GM19468 (cell line): ENCODE data around the gene PPP6R3.

ENCODE experiments used
- ATAC-seq: cut with Tn5 transposase; IDR thresholded peaks from one replicate; pipeline ENCODE4 v1.9.1; 2021; ENCODE audit warnings: mild to moderate bottlenecking, moderate library complexity, moderate number of reproducible peaks; ENCODE audit not compliant: unreplicated experiment; ENCODE audit errors: extremely low read depth

Gene PPP6R3

DNA sequence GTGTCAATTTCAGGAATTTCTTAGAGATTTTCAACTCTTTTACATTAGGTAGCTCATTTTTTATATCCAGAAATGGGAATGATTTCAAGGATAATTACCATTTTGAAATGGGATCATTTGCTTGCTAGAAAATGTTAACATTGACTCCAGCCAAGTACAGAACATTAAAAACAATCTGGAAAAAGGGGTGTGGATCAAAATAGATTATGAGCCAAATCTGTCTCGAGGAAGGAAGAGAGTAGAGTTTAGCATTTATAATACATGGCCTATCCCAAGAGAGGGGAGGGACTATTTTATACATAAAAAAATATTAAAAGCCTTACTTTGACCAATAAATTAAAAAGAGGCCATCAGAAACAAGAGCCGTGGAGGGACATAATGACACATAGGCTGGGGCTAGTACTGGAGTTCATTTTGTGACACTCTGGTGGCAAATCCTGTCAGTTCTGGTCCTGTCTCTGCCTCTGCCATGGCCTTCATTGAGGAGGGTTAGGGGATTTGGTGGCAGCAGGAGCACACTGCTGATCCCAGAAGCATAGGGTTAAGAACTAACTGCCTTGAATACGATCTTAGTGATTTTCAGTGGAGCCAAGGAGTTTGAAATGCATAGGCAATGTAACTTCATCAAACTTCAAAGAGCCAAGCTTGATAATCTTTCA lies 20.4 kb downstream of the PPP6R3 start:
- no peak for ATAC-seq

DNA sequence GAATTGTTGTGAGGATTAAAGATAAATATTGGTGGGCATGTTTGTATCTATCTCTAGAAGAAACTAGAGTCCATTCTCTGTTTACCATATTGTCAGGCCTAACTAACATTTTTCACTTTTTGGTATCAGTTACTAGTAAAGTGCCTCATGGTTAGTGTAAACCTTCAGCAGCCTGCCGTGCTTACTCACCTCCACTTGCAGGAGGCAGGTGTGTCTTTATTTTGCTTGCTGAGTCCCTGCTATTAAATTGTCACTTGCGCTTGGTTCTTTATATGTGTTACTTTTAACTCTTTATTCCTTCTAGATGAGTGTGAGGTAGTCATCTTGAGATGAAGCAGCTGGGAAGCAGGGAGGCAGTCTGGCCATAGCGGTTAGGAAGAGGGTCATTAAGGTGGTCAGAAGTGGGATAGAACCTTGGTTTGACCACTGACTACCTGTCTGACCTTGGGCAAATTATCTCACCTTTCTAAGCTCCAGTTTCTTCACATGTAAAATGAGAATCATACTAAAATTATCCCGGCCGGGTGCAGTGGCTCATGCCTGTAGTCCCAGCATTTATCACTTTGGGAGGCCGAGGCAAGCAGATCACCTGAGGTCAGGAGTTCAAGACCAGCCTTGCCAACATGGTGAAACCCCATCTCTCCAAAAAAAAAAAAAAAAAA lies 21.2 kb downstream of the PPP6R3 start:
- no peak for ATAC-seq

DNA sequence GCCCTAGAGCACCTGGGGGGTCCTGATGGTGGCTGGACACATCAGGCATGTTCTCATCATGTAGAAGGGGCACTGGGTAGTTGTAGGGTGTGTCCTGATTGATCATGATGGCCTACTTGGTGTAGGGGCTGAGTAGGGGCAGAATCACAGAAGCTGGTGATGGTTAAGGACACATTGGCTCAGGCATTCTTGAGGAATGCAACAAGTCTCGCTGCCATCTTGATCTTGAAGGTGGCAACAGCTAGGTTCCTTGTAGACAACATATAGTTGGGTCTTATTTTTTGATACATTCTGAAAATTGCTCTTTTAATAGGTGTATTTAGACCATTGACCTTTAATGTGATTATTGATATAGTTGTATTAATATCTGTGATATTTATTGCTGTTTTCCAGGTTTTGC lies 28.1 kb downstream of the PPP6R3 start:
- no peak for ATAC-seq

DNA sequence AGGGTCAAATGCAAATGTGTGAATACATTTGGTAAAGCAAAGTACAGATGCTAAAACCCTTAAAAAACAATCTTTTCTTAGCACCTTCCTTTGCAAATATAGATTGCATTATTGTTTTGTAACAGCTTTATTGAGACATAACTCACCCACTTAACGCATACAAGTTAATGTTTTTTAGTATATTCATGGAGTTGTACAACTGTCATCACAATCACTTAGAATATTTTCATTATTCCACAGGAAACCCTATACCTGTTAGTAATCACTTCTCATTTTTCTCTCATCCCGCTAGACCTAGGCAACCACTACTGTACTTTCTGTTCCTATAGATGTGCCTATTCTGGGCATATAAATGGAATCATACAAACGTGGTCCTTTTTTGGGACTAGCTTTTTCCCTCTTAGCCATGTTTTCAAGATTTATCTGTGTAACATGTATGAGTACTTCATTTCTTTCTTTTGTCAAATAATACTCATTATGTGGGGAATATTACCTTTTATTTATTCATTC lies 34.7 kb downstream of the PPP6R3 start:
- no peak for ATAC-seq

DNA sequence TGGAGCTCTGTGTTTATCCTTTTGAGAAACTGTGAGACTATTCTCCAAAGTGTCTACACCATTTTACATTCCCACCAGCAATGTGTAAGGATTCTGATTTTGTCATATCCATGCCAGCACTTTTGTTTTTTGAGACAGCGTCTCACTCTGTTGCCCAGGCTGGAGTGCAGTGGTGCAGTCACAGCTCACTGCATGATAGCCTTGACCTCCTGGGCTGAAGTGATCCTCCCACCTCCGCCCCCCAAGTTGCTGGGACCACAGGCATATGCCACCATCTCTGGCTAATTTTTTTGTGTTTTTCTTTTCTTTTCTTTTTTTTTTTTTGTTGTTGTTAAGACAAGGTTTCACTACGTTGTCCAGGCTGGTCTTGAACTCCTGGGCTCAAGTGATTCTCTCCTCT lies 35.3 kb downstream of the PPP6R3 start:
- ATAC-seq: no peak

DNA sequence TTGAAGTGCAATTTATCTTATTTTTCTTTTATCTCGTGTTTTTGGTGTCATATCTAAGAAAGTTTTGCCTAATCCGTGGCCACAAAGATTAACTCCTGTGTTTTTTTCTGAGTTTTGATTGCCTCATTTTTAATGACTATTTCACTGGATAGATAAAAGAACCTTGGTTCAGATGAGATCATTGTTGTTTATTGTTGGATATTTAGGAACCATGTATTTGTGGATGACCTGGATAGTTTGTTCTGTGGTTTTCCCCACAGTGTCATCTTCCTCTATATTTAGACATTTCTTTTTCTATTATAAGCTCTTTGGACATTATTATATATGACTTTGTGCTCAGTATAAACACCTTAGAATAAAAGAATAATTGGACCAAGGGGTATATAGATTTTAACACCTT lies 37.2 kb downstream of the PPP6R3 start:
- ATAC-seq: no peak

DNA sequence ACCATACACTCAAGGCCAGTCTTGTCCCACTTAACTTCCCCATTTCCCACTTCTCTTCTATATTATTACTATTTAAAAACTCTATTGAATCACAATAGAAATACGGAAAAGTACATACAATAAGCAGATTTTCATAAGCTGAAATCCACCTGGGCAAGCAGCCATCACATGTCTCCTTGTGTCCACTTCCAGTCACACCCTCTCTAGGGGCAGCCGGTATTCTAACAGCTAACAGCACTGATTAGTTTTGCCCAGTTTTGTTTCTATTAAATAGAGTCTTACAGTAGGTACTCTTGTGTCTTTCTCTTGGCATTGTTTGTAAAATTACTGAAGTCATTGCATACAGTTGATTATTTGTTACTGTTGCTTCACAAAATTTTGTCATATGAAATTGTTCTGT lies 37.8 kb downstream of the PPP6R3 start:
- ATAC-seq: no peak

DNA sequence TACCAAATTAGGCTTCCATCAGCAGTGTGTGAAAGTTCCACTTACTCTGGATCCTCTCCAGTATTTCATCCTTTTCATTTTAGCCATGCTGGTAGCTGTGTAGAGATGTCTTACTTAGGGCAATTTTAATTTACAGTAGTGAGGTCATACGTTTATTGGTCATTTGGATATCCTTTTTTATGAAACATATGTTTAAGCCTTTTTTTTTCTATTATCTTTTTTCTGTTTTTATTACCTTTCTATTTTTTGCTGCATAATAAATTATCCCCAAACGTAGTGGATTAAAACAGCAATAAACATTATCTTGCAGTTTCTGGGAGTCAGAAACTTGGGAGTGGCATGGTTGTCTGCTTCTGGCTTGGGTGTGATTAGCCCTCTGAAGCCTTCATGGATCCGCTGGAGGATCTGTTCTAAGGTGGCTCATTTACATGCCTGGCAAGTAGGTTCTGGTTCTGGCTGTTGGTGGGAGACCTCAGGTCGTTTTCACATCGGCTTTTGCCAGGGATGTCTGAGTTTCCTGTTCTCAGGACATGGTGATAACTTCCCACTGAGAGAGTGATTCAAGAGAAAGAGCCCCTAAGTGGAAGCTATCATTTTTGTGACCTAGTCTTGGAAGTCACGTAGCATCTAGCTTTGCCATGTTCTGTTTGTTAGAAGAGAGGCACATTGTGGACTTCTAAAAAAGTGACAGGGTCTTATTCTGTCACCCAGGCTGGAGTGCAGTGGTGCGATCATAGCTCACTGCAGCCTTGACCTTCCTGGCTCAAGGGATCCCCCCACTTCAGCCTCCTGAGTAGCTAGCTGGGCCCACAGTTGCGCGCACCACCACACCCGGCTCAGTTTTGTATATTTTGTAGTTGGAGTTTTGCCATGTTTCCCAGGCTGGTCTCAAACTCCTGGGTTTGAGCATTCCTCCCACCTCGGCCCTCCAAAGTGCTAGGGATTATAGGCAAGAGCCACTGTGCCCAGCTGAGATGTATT lies 38.6 kb downstream of the PPP6R3 start:
- no peak for ATAC-seq

DNA sequence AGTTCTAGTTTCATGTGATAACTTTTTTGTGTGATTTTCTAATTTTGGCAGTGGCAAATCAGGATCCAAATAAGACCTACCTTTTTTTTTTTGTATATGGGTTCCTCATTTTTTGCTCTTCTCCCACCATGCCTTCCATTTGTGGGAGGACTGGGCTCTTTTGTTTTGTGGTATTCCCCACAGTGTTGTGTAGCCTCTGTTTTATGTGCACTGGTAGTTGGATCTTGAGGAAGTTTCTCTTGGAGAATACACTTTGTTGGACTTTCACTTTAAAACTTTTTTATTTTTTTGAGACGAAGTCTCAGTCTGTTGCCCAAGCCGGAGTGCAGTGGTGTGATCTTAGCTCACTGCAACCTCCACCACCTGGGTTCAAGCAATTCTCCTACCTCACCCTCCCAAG lies 39.7 kb downstream of the PPP6R3 start:
- no peak for ATAC-seq

DNA sequence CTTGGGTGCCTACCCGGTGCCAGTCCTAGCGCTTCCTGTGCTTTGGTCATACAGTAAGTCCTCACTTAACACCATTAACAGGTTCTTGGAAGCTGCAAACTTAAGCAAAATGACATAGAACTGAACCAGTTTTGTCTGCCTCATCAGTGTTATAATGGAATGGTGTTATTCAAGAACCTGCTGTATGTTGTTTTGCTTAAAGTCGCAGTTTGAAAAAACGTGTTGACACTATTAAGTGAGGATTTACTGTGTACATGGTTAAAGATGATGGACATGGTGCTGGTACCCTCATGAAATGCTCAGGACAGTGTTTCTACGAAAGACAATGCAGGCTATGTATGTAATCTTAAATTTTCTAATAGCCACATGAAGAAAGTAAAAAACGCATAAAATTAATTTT lies 41.3 kb downstream of the PPP6R3 start:
- ATAC-seq: no peak

DNA sequence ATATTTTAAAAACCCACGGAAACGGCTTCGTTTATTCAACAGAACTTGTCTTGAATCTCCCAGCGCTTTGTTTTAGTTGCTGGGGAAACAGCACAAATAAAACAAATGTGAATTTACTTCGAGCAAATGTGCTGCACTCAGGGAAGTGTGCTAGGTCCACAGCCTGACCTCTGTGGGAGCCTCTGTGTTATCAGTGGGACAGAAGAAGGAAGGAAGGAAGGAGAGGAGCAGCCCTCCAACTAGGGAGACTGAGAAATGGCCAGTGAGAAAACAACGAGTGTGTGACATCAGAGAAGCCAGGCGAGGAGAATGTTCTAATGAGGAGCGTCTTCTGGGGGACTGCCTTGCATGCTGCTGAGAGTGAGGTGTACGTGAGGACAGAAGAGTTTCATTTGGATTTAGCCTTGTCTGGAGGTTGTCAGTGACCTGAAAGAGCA lies 42.7 kb downstream of the PPP6R3 start:
- ATAC-seq: no peak

DNA sequence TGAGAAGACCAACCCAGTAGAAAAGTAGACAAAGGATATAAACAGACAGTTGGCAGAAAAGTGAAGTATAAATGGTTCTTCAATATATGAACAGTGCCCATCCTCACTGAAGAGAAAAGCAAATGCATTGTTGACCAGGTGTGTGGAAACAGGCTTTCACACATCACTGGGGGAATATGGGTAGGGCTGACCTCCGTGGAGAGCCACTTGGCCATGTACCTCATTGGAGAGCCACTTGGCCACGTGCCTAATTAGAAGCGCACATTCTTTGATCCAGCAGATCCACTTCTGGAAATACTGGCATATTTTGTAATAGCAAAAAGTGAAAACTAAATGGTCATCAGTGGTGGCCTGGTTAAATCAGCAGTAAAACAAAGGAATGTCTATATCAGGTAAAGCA lies 43.2 kb downstream of the PPP6R3 start:
- no peak for ATAC-seq

DNA sequence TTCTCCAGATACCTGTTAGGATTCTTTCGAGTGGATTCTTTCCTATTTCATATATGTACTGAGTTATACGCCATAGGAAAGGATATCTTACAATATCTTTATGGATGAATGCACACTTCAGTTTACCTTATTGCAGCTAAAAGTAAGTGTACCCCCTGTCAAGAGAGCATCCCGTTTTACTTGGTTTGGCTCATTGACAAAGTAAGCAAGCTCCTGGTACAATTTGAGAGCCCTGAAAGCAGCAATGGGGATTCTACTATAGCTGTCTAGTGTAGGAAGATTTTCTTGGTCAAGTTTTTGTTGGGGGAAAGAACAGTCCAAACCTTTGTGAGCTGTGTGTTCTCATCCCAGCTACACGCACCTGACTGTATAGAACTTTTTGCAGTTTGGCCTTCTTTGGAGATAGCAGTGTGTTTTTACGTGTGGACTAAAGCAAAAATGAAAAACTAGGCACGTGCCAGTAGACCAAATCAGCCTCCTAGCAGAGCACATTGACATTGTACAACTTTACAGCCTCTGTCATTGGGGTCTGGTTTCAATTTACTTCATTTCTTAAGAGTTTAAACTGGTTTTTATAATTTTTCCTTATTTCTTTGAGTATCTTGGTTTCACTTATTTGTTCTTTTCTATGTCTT lies 44.0 kb downstream of the PPP6R3 start:
- no peak for ATAC-seq

DNA sequence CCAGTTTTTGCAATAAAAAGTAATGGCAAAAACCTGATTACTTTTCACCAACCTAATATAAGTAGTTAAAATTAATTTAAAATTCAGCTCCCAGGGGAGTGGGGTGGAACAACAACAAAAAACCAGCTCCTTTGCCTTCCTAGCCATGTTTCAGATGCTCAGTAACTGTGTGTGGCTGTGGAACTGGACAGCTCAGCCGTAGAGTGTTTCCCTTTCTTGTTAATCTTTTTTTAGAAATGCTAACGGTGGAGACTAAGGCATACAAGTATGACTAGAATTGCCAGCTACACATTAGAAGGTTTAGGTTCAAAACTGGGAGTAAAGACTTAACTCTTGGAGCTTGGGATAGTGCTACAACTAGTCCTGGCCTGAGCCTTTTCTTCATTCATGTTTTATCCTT lies 45.0 kb downstream of the PPP6R3 start:
- ATAC-seq: no peak

DNA sequence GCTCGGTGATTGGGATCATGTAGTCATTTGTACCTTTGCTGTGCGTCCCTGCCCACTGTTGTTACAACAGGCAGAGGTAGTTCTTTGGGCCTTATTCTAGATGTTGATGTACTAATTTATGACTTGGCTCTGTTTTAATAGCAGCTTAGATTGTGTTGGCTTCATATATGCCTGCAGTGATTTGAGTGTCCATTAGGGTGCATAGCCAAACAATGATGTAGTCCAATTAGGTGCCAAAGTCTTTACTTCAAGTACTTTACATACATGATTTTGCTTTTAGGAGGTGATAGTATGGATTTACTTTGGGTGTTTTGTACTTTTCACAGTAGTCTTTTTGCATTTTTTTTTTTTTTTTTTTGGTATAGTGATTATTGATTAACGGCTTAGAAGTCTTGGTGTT lies 46.4 kb downstream of the PPP6R3 start:
- ATAC-seq: no peak

DNA sequence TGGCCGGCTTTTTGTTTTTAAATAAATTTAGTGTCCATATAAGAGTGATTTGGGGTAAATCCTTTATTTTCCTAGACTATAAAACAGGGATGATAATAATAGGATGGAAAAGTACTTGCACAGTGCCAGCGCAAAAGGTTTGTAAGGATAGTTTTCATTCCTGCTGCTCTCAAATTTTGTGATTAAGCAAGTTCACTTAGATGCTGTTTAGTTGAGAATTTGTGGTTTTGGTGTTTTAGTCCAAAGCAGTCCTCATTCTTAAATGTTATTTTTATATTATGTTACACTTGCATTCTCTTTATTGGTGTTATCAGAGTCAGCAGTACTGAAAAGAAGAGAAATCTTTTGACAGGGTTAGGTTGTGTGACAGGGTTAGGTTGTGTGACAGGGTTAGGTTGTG lies 47.9 kb downstream of the PPP6R3 start:
- no peak for ATAC-seq

DNA sequence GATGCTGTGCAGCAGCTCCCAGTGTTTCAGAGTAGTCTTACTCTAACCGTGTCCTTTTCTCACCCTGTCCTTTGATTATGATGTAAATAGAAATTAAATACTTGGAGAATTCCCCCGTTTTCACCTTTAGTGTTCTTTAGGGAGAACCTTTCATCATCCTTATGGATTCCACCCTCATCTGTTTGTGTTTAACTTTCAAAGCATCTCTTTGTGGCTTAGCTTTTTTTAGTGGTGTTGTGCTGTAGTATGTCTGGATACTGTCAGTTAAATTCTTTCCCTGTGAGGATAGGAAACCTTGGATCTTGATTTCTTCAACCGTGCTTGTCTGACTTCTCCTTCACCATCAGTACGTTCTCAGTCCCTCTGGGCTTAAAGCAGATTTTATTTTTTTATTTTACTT lies 48.5 kb downstream of the PPP6R3 start:
- ATAC-seq: no peak

DNA sequence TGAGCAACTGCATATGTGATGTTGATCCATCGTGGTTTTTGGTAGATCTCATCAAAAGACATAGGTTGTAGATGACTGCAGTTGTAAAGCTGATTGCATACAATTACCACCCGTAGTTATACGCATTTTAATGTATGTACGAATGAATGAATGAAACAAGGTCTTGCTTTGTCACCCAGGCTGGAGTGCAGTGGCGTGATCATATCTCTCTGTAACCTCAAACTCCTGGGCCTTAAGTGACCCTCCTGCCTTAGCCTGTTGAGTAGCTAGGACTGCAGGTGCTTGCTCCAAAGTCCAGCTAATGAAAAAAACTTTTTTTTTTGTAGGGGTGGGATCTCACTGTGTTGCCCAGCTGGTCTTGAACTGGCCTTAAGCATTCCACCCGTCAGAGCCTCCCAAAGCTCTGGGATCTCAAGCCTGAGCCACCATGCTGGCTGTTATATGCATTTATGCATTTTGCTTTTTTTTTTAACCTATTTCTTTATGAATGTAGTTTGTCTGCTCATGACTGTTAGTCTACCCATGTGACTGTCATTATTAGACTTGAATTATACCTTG lies 53.5 kb downstream of the PPP6R3 start:
- ATAC-seq: no peak

DNA sequence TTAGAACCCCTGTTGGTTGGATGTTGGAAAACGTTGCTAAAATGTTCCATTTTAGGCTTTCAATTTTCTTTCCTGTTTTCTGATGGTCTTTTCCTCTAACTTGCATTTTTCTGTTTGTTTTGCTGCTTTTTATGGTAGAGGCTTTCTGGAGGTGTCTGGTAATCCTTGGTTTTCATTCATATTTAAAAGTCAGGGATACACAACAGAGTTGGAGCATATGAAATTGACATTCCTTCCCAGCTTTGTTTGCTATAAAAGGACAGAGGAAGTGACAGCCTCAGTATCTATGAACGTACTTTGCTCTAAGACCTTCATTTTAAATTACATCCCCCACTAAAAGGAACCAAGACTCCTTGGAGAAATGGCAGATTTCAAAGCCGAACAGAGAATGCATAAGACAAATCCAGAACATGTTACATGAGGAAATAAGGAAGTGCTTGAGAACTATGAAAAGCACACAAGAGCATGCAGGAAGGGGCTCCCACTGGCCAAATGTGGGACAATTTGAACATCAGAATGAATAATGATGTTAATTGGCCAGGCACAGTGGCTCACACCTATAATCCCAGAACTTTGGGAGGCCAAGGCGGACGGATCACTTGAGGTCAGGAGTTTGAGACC lies 56.7 kb downstream of the PPP6R3 start:
- no peak for ATAC-seq

DNA sequence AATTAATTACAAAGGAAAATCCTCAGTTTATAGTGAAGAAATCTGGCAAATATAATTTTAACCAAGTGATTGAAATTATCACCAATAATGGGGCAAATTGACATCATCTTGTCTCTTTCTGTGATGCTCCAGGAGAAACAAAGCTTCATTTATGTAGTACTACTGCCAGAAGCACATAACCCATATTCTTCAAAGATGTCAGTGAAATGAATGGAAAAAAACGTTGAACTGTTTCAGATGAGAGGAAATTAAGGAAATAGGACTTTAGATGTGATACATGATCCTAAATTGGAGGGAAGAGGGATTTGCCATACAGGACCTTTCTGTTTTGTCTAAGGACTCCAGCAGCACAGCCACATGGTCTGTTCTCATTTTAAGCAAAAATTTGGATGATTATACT lies 57.6 kb downstream of the PPP6R3 start:
- ATAC-seq: no peak
